T follicular helper cell (primary cell): ENCODE results near the gene EMC10.
A peak's percentile ranks its signal among the peaks of the same experiment; 100 is the strongest.
"Not testable (repeated sequence)": the region's sequence is repeated elsewhere in the genome, so short reads cannot be mapped to it uniquely, and the experiment has no call there.

Experiments used
- DNase-seq: peaks from one replicate; pipeline ENCODE4 v3.0.0-alpha.2; 2020; ENCODE audit warnings: low read depth

Gene EMC10

GRCh38 chr19:50513746-50514345 lies 37.5 kb downstream of the EMC10 start, which contains the start of gene ASPDH:
TSS of gene ASPDH (minus strand) at chr19:50513913. CDS start at chr19:50513823, 90 bp downstream.
- DNase-seq, result no peak

GRCh38 chr19:50514346-50515167 lies 38.2 kb downstream of the EMC10 start:
- no peak for DNase-seq

GRCh38 chr19:50515168-50515561 lies 38.9 kb downstream of the EMC10 start:
- no peak for DNase-seq

GRCh38 chr19:50516456-50516855 lies 40.1 kb downstream of the EMC10 start:
- no peak for DNase-seq

GRCh38 chr19:50516964-50517703 lies 40.8 kb downstream of the EMC10 start:
- no peak for DNase-seq

- DNase-seq, result no peak
Measured at GRCh38 chr19:50517704-50518075, 41.4 kb downstream of the EMC10 start.

- DNase-seq, result no peak
Measured at GRCh38 chr19:50518091-50519005, 42.0 kb downstream of the EMC10 start.

GRCh38 chr19:50519006-50519575 lies 42.8 kb downstream of the EMC10 start:
- no peak for DNase-seq

GRCh38 chr19:50520822-50521465 lies 44.6 kb downstream of the EMC10 start:
- DNase-seq, result no peak

GRCh38 chr19:50522881-50523280 lies 46.6 kb downstream of the EMC10 start:
- DNase-seq, result no peak

GRCh38 chr19:50528052-50528451 lies 51.7 kb downstream of the EMC10 start:
- not testable (repeated sequence) for DNase-seq

GRCh38 chr19:50531171-50531612 lies 54.9 kb downstream of the EMC10 start:
- DNase-seq, result no peak

- no peak for DNase-seq
Measured at GRCh38 chr19:50532952-50533351, 56.6 kb downstream of the EMC10 start.

- DNase-seq, result no peak
Measured at GRCh38 chr19:50534478-50534877, 58.2 kb downstream of the EMC10 start.

- no peak for DNase-seq
Measured at GRCh38 chr19:50535672-50536187, 59.4 kb downstream of the EMC10 start.

GRCh38 chr19:50536662-50537305 lies 60.5 kb downstream of the EMC10 start:
- DNase-seq, result no peak

GRCh38 chr19:50537306-50537685 lies 61.0 kb downstream of the EMC10 start:
- DNase-seq, result no peak

- peak; percentile 39 for DNase-seq
Measured at GRCh38 chr19:50537769-50538230, 61.5 kb downstream of the EMC10 start.
